Measurements from ENCODE around the gene WDR20. TPM values are rescaled to one million over a fixed set of nuclear protein-coding genes. Genes with fewer than 3 reads are reported as not detected.
"Not testable (repeated sequence)": the region's sequence is repeated elsewhere in the genome, so short reads cannot be mapped to it uniquely, and the experiment has no call there.

The WDR20 gene
- total RNA-seq, 4 donors from 2014 or later: 27.3 to 39.4 (median 33.0) TPM

DNA sequence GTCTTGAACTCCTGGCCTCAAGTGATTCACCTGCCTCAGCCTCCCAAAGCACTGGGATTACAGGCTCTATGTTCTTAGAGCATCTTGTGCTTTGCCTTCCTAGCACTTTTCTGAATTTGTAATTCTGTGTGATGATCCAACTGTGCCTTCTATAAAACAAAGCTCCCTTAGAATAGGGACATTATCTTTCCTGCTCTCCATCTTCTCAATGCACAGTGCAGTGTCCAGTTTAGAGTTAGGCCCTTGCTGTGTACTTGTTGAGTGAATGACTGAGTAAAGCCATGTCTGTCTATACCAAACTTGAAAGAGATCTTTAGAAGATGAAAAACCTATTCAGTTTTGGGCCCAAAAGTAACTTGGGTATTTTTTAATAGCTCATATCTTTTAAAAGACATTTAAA lies 5.2 kb downstream of the WDR20 start:
- H3K4me3 ChIP-seq: no peak overlapping the region
- H3K27ac ChIP-seq: no peak overlapping the region
- no peak for DNase-seq (ENCODE audit: low spot score in 2 of 2)
- H3K27me3 ChIP-seq: no peaks in the 10 kb centered on the region
- H3K36me3 ChIP-seq: no peaks in the 10 kb centered on the region
- H3K4me1 ChIP-seq: peaks cover 28% of the 10 kb centered on the region
- no peaks in the 10 kb centered on the region for H3K9me3 ChIP-seq
- no peak for TF ChIP-seq EP300 (IDR thresholded peaks at IDR 0.05)
- no peak for TF ChIP-seq POLR2AphosphoS5 (IDR thresholded peaks at IDR 0.05)
- TF ChIP-seq, protein P1, sequence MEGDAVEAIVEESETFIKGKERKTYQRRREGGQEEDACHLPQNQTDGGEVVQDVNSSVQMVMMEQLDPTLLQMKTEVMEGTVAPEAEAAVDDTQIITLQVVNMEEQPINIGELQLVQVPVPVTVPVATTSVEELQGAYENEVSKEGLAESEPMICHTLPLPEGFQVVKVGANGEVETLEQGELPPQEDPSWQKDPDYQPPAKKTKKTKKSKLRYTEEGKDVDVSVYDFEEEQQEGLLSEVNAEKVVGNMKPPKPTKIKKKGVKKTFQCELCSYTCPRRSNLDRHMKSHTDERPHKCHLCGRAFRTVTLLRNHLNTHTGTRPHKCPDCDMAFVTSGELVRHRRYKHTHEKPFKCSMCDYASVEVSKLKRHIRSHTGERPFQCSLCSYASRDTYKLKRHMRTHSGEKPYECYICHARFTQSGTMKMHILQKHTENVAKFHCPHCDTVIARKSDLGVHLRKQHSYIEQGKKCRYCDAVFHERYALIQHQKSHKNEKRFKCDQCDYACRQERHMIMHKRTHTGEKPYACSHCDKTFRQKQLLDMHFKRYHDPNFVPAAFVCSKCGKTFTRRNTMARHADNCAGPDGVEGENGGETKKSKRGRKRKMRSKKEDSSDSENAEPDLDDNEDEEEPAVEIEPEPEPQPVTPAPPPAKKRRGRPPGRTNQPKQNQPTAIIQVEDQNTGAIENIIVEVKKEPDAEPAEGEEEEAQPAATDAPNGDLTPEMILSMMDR (IDR thresholded peaks at IDR 0.05): no peak
- TF ChIP-seq POLR2A (IDR thresholded peaks at IDR 0.05): no peak

DNA sequence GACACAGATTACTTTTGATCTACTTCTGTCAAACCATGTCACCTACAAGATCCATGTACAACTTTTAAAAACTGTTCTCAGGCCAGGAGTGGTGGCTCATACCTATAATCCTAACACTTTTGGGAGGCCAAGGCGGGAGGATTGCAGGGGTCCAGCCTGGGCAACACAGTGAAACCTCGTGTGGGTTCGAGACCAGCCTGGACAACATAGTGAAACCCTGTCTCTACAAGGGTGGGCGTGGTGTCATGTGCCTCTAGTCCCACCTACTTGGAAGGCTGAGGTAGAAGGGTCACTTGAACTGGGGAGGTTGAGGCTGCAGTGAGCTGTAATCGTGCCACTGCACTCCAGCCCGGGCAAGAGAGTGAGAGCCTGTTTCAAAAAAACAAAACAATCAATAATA lies 5.7 kb downstream of the WDR20 start:
- Histone ChIP-seq H3K36me3 (no peaks in the 10 kb centered on the region), H3K4me3 (no peak overlapping the region), H3K9me3 (no peaks in the 10 kb centered on the region), H3K27me3 (no peaks in the 10 kb centered on the region), H3K27ac (no peak overlapping the region), H3K4me1 (peaks cover 27% of the 10 kb centered on the region)
- no peak for DNase-seq (ENCODE audit: low spot score in 2 of 2)
- TF ChIP-seq, protein P1 (IDR thresholded peaks at IDR 0.05): no peak
- TF ChIP-seq POLR2A (IDR thresholded peaks at IDR 0.05) (no peak), EP300 (IDR thresholded peaks at IDR 0.05) (no peak), POLR2AphosphoS5 (IDR thresholded peaks at IDR 0.05) (no peak)
- WGBS: 91% methylated on average over 6 of the region's 6 CpGs

DNA sequence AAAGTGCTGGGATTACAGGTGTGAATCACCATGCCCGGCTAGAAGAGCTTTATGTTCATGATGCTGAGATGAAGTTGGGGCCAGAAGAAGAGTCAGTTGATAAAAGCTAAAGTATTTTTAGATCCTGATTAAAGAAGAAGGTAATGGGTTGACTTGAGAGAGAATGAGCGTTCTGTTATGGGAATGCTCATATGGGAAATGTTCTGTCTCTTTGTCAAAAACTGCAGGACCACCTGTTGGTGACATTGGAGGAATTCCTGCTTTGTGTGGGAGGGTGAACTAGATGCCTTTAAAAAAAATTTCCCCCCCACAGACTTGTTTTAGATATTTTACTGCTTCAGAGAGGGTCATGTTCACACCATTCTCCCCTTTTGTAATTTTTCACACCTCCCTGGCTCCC lies 6.7 kb downstream of the WDR20 start:
- peaks cover 17% of the 10 kb centered on the region for H3K4me1 ChIP-seq
- TF ChIP-seq POLR2A (IDR thresholded peaks at IDR 0.05): no peak
- TF ChIP-seq, protein P1 (IDR thresholded peaks at IDR 0.05): no peak
- TF ChIP-seq POLR2AphosphoS5 (IDR thresholded peaks at IDR 0.05): no peak
- TF ChIP-seq EP300 (IDR thresholded peaks at IDR 0.05): no peak
- 80% methylated on average over 2 of the region's 2 CpGs for WGBS

DNA sequence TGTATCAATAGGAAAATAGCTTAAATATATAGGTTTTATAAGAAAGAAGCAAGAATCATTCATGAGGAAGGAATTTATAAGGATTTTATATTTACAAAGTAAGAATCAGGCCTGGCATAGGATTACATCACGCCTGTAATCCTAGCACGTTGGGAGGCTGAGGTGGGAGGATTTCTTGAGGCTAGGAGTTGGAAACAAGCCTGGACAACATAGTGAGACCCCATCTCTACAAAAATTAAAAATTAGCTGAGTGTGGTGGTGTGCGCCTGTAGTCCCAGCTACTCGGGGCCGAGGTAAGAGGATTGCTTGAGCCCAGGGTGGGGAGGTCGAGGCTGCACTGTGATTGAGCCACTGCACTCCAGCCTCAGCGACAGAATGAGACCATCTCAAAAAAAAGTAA lies 10.4 kb downstream of the WDR20 start:
- Histone ChIP-seq H3K36me3 (peaks cover 9% of the 10 kb centered on the region), H3K27me3 (no peaks in the 10 kb centered on the region), H3K4me3 (no peak overlapping the region), H3K9me3 (no peaks in the 10 kb centered on the region), H3K4me1 (peaks cover 3% of the 10 kb centered on the region), H3K27ac (no peak overlapping the region)
- DNase-seq (ENCODE audit: low spot score in 2 of 2): no peak
- WGBS: 93% methylated on average over 7 of the region's 7 CpGs
- TF ChIP-seq POLR2A (IDR thresholded peaks at IDR 0.05) (no peak), POLR2AphosphoS5 (IDR thresholded peaks at IDR 0.05) (no peak), EP300 (IDR thresholded peaks at IDR 0.05) (no peak)
- TF ChIP-seq, protein P1 (IDR thresholded peaks at IDR 0.05): no peak

More for the DNA sequence above, 6.7 kb downstream of the WDR20 start:
- no peak overlapping the region for H3K4me3 ChIP-seq
- H3K9me3 ChIP-seq: no peaks in the 10 kb centered on the region
- no peaks in the 10 kb centered on the region for H3K36me3 ChIP-seq
- DNase-seq (ENCODE audit: low spot score in 2 of 2): no peak
- H3K27ac ChIP-seq: no peak overlapping the region
- no peaks in the 10 kb centered on the region for H3K27me3 ChIP-seq

DNA sequence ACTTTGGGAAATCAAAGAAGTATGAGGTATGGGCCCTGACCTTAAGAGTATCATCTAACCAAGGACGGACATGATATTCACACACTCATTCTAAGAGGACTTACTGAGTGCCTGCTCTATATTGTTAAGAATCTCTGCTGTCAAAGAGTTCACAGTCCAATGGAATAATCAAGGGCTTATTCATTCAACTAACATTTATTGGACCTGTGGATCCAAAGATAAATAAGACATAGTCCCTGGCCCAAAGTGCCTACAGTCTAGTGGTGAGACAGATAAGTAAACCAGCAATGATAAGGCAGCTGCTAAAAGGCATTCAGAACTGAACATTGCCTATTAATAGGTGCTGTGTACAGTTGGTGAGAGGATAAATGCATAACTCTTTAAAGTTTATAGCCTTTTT lies 11.0 kb downstream of the WDR20 start:
- 88% methylated on average over 1 of the region's 1 CpG for WGBS
- no peak for DNase-seq (ENCODE audit: low spot score in 2 of 2)
- H3K27me3 ChIP-seq: no peaks in the 10 kb centered on the region
- H3K36me3 ChIP-seq: peaks cover 9% of the 10 kb centered on the region
- no peak overlapping the region for H3K27ac ChIP-seq
- H3K9me3 ChIP-seq: no peaks in the 10 kb centered on the region
- H3K4me1 ChIP-seq: no peaks in the 10 kb centered on the region
- TF ChIP-seq, protein P1 (IDR thresholded peaks at IDR 0.05): no peak
- TF ChIP-seq POLR2A (IDR thresholded peaks at IDR 0.05) (no peak), POLR2AphosphoS5 (IDR thresholded peaks at IDR 0.05) (no peak), EP300 (IDR thresholded peaks at IDR 0.05) (no peak)
- H3K4me3 ChIP-seq: no peak overlapping the region

DNA sequence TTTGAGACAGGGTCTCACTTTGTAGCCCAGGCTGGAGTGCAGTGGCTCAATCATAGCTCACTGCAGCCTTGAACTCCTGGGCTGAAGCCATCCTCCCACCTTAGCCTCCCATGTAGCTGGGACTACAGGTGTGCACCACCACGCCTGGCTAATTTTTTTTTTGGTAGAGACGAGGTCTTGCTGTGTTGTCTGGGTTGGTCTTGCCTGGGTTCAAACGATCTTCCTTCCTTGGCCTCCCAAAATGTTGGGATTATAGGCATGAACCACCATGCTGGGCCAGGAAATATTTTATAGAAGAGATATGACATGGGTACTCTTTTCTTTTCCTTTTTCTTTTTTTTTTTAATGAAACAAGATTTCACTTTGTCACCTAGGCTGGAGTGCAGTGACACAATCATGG lies 11.7 kb downstream of the WDR20 start:
- H3K4me3 ChIP-seq; H3K27ac ChIP-seq; H3K27me3 ChIP-seq; H3K9me3 ChIP-seq; DNase-seq (ENCODE audit: low spot score in 2 of 2); H3K4me1 ChIP-seq; H3K36me3 ChIP-seq: not testable (repeated sequence)
- WGBS: 94% methylated on average over 3 of the region's 3 CpGs

All from suprapubic skin (tissue), 4 donors.